GF-D8 (cell line): ENCODE results near the gene HNRNPA1.
"Not testable (repeated sequence)": the region's sequence is repeated elsewhere in the genome, so short reads cannot be mapped to it uniquely, and the experiment has no call there.

Source experiments
- DNase-seq: peaks from one replicate; lab custom pipeline; 2025; lab: John Stamatoyannopoulos, UW

Gene HNRNPA1

GRCh38 chr12:54276368-54276767 lies 4.2 kb upstream of the HNRNPA1 start:
- DNase-seq: no peak

DNA sequence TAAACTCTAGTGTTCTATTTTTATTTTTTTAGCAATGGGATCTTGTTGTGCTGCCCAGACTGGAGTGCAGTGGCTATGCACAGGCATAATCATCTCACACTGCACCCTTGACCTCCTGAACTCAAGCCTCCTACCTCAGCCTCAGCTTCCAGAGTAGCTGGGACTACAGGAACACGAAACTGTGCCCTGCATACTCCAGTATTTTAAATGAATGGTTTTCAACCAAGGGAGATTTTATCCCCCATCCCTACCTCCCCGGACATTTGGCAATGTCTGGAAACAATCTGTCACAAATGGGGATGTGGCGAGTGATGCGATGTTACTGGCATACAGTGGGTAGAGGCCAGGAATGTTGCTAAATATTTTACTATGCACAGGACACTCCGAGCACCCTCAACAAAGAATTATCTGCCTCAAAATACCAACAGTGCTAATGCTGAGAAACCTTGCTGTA lies 2.7 kb upstream of the HNRNPA1 start:
- peak; percentile 50 for DNase-seq

DNA sequence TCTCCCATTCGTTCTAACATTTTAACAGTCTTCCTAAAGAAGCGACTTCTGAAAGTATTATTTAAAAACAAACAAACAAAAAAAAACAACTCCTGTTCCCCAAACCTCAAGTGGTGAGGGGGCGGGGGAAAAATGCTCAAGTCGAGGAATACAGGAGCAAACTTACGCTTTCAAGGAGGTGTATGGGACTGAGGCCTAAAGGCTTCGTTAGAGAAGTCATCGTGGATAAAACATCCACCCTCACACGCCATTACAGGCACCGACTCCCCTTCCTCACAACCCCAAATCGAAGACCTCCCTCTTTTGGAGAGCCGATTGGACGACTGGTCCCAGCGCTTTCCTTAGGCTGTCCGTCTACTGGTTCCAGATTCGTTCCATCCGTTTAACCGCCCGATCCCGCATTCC lies 1.3 kb upstream of the HNRNPA1 start:
- DNase-seq: no peak

DNA sequence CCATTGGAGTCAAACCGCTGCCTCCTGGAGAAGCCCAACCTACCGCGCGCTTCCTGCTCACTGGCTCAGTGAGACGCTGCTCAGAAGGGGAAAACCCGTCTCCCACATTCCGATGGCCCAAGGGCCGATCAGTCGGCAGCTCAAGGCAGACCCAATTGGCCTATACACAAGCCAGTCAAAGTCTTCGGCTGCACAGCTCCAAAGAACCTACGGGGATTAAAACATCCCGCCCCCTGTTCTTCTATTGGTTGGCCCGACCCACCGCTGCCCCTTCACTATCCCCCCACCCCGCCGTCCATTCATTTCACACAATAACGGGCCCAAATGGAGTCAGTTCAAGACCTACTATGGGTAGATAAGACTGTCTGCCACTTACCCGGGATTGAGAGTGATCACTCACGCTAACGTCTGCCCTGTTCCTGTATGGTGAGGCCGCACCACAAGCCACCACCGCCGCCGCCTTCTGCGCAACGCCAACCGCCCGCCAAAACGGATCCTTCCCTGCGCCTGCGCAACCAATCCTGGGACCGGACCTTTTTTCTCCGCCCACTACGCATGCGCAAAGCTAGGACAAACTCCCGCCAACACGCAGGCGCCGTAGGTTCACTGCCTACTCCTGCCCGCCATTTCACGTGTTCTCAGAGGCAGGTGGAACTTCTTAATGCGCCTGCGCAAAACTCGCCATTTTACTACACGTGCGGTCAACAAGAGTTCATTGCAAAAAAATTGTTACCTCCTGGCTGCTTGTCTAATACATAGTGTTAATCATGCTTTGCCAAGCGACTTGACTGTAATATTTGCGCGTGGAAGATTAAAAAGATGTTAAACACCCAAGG lies 676 bp upstream of the HNRNPA1 start, which contains the start of gene CBX5:
Gene CBX5, minus strand, starts transcription at position 491 of the 836 bp plus-strand sequence. CDS start 22,472 bp downstream, outside the sequence.
- peak; percentile 97 for DNase-seq

- DNase-seq: not testable (repeated sequence)
Measured at GRCh38 chr12:54281261-54281638, 724 bp downstream of the HNRNPA1 start.

GRCh38 chr12:54281694-54282093 lies 1.2 kb downstream of the HNRNPA1 start:
- not testable (repeated sequence) for DNase-seq

DNA sequence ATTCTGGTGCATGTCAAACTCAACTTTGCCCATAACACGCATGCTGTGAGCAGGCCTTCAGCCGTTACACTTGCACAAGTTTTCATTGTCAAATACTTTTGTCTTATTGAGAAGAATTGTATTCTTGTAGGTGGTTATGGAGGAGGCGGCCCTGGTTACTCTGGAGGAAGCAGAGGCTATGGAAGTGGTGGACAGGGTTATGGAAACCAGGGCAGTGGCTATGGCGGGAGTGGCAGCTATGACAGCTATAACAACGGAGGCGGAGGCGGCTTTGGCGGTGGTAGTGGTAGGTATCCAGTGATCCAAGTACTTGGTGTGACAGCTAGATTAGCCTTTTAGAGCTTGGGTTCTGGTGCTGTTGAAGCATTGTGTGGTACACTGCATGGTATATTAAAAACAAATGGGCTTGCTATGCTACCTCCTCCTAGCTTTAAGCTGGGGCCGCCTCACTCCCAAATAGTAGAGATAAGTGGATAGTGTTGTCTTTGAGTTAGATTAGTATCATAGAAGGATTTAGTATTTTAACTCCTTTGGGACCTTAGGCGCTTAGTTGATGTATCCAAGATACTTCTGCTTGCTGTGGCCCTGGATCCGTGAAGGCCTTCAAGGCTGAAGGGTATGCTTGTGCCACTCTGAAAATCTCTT lies 2.5 kb downstream of the HNRNPA1 start:
- no peak for DNase-seq

GRCh38 chr12:54284070-54284780 lies 3.7 kb downstream of the HNRNPA1 start:
- DNase-seq: not testable (repeated sequence)

- DNase-seq: no peak
Measured at GRCh38 chr12:54285150-54286041, 4.9 kb downstream of the HNRNPA1 start.

DNA sequence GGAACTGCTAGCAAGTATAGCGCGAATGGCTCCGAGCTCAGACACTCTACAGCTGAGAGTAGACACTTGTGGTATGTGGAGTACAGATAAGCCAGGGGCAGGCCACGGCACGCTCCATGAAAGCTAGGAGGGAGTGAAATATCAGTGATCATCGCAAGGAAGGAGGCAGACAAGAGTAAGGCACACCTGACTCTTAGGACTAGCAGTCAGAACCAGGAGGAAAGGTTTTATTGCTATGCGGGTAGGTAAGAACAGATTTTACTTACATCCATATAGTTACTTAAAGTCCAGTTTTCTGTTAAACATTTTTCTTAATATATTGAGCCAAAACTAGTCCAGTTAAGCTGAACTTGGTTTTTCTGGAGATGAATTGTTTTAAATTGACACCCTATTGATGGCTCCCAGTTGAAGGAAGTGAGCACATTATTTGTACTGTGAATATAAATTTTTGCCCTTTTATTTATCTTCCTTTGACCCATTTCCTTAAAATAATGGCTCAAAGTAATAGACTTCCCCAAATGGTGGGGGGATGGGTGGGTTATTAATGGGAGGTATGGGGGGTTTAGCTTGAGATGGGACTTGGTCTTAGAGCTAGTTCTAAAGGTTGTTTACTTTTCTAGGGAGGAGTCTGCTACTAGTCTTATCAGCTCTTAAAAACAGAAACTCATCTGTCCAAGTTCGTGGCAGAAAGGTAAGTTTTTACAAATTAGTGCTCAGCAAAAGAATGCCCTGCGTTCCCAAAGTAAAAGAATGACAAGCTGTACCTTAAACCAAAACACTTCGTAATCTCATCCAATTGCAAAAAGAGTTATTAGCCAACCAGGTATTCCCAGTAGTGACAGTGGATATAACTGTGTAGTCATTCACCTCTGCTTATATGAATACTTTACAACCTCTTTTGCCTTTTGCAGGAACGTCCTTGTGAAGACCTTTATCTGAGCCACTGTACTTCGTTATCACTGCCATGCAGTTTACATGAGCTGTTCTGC lies 5.8 kb downstream of the HNRNPA1 start:
- no peak for DNase-seq

- no peak for DNase-seq
Measured at GRCh38 chr12:54287261-54288157, 7.0 kb downstream of the HNRNPA1 start.

DNA sequence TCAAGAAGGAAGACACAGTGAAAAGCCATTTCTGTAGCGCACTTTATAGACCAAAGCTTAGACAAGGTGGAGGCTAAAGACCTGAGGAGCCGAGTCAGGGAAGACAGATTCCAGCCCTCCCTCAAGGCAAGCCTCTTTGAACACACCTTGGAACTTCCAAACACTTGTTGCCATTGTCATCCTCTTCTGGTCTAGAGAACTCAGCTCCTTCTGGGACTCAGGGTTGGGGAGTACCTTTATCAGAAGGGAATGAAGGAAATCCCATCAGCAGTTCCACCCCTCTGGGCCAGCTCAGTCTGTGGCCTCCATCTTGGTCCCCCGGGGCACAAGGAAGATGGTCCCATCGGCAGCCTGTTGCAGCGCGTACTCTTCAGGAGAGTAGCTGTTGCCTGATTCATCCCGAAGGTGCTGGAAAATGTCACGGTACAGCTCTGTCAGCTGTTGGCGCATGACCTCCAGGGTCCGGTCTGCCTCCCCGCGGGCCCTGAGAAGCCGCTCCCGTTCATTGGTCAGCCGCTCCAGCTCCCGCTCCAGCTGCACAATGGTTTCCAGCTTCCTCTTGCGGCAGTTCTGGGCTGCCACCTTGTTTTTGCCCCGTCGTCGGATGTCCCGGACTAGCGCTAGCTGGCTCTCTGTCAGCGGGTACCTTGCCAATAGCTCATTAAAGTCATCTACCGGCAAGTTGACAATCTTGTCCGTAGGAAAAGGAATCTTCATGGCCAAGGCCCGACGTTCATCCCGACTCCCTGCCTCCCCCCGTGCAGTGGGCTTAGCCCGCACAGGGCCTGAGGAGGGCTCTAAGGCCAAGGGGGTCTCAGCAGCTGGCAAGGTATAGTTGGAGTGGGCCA lies 11.8 kb downstream of the HNRNPA1 start:
- no peak for DNase-seq

- DNase-seq: no peak
Measured at GRCh38 chr12:54292931-54293241, 12.4 kb downstream of the HNRNPA1 start.

DNA sequence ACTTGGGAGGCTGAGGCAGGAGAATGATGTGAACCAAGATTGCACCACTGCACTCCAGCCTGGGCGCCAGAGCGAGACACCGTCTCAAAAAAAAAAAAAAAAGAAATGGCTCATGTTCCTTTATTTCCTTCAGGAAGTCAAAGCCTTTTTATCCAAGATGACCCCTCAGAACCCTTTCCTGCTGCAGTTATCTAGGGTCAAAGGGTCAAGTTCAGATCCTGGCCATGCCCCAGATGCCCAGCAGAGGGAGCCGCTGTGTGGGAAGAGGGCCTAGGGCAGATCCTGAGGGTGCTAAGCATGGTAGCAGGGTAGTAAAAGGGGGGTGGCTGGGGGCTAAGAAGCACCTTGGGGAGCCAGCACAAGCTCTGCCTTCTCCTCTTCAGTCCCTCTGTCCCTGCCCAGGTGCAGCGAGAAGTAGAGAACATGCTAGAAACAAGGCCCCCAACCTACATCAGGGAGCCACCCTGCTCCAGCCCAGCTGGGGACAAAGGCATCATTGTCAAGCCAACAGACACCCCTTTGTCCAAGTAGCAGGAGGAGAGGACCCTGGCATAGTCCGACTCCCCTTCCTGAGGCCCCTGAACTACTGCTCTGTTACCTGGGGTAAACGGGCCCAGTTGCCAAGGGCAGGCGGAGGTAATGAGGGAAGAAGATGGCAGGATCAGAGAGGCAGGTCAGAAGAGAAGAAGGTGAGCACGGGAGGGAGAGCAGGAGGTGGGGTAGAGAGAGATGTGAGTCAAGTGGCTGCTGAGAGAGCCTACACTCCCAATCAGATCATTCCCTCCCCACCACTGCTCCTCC lies 13.8 kb downstream of the HNRNPA1 start:
- DNase-seq: no peak

GRCh38 chr12:54294953-54295566 lies 14.5 kb downstream of the HNRNPA1 start:
- DNase-seq: no peak

- no peak for DNase-seq
Measured at GRCh38 chr12:54296393-54297099, 16.0 kb downstream of the HNRNPA1 start.

- DNase-seq: no peak
Measured at GRCh38 chr12:54298904-54299303, 18.4 kb downstream of the HNRNPA1 start.
